OCI-LY3 (cell line): Measurements from ENCODE around the gene STK33.

Experiments used
- H2AFZ ChIP-seq: fragments of 200-600, 300-600 bp; shearing (Covaris generic); 2 replicates; pipeline ENCODE4 v1.6.0; 2014; ENCODE audit warnings: antibody characterized with exemption, low read depth, low read length
- H3K27ac ChIP-seq: fragments of 200-600, 300-600 bp; sonication (generic); 2 replicates; pipeline ENCODE4 v1.5.1; 2014; ENCODE audit warnings: mild to moderate bottlenecking, low read length, moderate library complexity, mixed read lengths
- H3K27me3 ChIP-seq: fragments of 200-600, 300-600 bp; sonication (generic); 2 replicates; pipeline ENCODE4 v1.6.1; 2014; ENCODE audit warnings: low read depth, low read length, mixed read lengths
- H3K36me3 ChIP-seq: fragments of 200-600, 300-600 bp; sonication (generic); replicated peaks from 2 replicates; pipeline ENCODE3; 2014; ENCODE audit warnings: low read depth, low read length, mixed read lengths
- H3K4me1 ChIP-seq: fragments of 300-600, 200-600 bp; sonication (generic); 2 replicates; pipeline ENCODE4 v1.6.1; 2014; ENCODE audit warnings: low read length, mixed read lengths
- H3K4me2 ChIP-seq: fragments of 200-600, 300-600 bp; sonication (generic); 2 replicates; pipeline ENCODE4 v1.6.1; 2014; ENCODE audit warnings: low read length, mixed read lengths
- H3K4me3 ChIP-seq: fragments of 300-600, 200-600 bp; sonication (generic); 2 replicates; pipeline ENCODE4 v1.5.1; 2014; ENCODE audit warnings: antibody characterized with exemption, mild to moderate bottlenecking, low read length, moderate library complexity
- H3K79me2 ChIP-seq: fragments of 300-600, 200-600 bp; shearing (Covaris generic); 2 replicates; pipeline ENCODE4 v1.6.1; 2014; ENCODE audit warnings: mild to moderate bottlenecking, low read length, mixed read lengths
- H3K9ac ChIP-seq: fragments of 300-600, 200-600 bp; shearing (Covaris generic); 2 replicates; pipeline ENCODE4 v1.6.0; 2014; ENCODE audit warnings: mild to moderate bottlenecking, low read length, moderate library complexity
- H3K9me3 ChIP-seq: fragments of 200-600, 300-600 bp; shearing (Covaris generic); 2 replicates; pipeline ENCODE4 v1.6.1; 2014; ENCODE audit warnings: low read length, mixed read lengths; ENCODE audit not compliant: insufficient read depth
- H4K20me1 ChIP-seq: fragments of 200-600, 300-600 bp; sonication (generic); 2 replicates; pipeline ENCODE4 v1.6.1; 2016; ENCODE audit warnings: low read length, mixed read lengths; ENCODE audit not compliant: insufficient read depth
- EZH2phosphoT487 ChIP-seq: fragments of 200-600 bp; shearing (Covaris generic); IDR thresholded peaks from 2 replicates; pipeline ENCODE4 v1.6.1; 2018; ENCODE audit warnings: antibody characterized with exemption, mixed run types, low read depth
- TF ChIP-seq, protein P1 (sequence below): fragments of 200-600, 300-600 bp; sonication (generic); IDR thresholded peaks from 2 replicates; pipeline ENCODE4 v1.5.1; 2014; ENCODE audit warnings: antibody characterized with exemption, low read length, low read depth

Gene STK33

DNA sequence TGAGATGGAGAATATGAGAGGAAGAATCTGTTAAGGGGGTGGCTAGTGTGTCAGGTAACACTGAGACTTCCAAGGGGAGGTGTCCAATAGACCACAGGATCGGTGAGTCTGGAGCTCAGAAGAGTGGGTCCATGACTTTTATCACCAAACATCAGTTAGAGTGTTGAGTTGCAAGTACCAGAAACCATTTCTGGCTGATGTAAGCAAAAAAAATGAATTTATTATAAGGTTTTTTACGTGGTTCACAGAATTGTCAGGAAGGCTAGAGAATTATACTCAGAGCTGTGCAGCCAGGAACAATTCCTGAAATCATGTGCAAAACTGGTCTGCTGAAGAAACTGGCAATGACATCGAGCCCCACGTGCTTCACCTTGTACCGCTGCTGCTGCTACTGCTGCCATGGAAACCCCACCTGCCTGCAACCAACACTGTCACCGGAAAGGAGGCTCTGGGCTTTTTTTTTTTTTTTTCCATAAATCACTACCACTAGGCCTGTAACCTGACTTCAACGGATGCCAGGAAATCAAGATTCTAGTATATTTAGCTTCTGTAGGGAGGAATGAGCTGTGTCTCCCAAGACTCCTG lies 16.6 kb upstream of the STK33 start:
- Histone ChIP-seq H3K4me2 (no peak overlapping the region), H3K4me3 (no peak overlapping the region), H3K79me2 (no peaks in the 10 kb centered on the region), H3K4me1 (no peaks in the 10 kb centered on the region), H3K27me3 (no peaks in the 10 kb centered on the region), H3K27ac (no peak overlapping the region), H3K9ac (no peak overlapping the region), H3K36me3 (no peaks in the 10 kb centered on the region), H2AFZ (no peak overlapping the region), H3K9me3 (no peaks in the 10 kb centered on the region), H4K20me1 (no peaks in the 10 kb centered on the region)
- TF ChIP-seq, protein P1, sequence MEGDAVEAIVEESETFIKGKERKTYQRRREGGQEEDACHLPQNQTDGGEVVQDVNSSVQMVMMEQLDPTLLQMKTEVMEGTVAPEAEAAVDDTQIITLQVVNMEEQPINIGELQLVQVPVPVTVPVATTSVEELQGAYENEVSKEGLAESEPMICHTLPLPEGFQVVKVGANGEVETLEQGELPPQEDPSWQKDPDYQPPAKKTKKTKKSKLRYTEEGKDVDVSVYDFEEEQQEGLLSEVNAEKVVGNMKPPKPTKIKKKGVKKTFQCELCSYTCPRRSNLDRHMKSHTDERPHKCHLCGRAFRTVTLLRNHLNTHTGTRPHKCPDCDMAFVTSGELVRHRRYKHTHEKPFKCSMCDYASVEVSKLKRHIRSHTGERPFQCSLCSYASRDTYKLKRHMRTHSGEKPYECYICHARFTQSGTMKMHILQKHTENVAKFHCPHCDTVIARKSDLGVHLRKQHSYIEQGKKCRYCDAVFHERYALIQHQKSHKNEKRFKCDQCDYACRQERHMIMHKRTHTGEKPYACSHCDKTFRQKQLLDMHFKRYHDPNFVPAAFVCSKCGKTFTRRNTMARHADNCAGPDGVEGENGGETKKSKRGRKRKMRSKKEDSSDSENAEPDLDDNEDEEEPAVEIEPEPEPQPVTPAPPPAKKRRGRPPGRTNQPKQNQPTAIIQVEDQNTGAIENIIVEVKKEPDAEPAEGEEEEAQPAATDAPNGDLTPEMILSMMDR, result no peak
- TF ChIP-seq EZH2phosphoT487, result no peak

DNA sequence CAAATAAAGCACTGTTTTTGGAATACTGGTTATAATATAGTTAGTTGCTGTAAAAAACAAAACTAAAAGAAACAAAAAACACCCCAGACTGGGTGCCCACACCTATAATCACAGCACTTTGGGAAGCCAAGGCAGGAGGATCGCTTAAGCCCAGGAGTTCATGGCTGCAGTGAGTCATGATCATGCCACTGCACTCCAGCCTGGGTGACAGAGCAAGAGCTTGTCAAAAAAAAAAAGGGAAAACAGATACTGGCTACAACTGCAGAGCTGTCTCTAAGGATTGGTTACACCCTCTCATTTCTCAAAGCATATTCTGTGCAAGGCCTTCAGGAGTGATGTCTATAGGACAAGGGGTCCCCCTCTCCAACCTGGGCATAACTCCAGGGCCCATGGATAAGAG lies 14.6 kb upstream of the STK33 start:
- TF ChIP-seq EZH2phosphoT487, result no peak
- TF ChIP-seq, protein P1, result no peak
- Histone ChIP-seq H3K27me3 (peaks cover 6% of the 10 kb centered on the region), H3K4me2 (no peak overlapping the region), H3K27ac (no peak overlapping the region), H3K4me1 (peaks cover 8% of the 10 kb centered on the region), H2AFZ (no peak overlapping the region), H3K9ac (no peak overlapping the region), H3K36me3 (no peaks in the 10 kb centered on the region), H3K4me3 (no peak overlapping the region), H4K20me1 (no peaks in the 10 kb centered on the region), H3K79me2 (no peaks in the 10 kb centered on the region), H3K9me3 (no peaks in the 10 kb centered on the region)

DNA sequence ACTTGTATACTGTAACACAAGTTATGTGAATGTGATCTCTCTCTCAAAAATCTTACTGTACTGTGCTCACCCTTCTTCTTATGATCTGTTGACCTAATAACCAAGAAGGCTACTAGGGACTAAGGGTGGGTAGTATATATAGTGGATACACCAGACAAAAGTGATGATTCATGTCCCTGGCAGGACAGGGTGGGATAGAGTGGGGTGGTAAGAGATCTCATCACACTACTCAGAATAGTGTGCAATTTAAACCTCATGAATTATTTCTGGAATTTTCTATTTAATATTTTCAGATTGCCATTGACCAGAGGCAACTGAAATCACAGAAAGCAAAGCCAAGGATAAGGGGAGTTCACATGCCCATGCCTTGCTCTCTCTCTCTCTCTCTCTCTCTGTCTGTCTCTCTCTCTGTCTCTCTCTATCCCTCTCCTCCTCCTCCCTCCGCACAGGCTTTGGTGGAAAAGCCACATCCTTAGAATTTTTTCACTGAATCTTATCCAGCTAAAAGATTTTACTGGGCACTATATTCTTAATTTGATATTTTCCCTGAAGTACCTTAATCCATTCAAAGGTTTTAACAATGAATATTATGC lies 12.0 kb upstream of the STK33 start:
- H3K27ac ChIP-seq, result no peak overlapping the region
- H3K9ac ChIP-seq, result no peak overlapping the region
- peaks cover 6% of the 10 kb centered on the region for H3K27me3 ChIP-seq
- peaks cover 10% of the 10 kb centered on the region for H3K4me1 ChIP-seq
- H4K20me1 ChIP-seq, result no peaks in the 10 kb centered on the region
- no peaks in the 10 kb centered on the region for H3K36me3 ChIP-seq
- TF ChIP-seq EZH2phosphoT487, result no peak
- TF ChIP-seq, protein P1, result no peak
- no peak overlapping the region for H3K4me3 ChIP-seq
- H3K4me2 ChIP-seq, result no peak overlapping the region
- H3K9me3 ChIP-seq, result no peaks in the 10 kb centered on the region
- H2AFZ ChIP-seq, result no peak overlapping the region
- H3K79me2 ChIP-seq, result no peaks in the 10 kb centered on the region

DNA sequence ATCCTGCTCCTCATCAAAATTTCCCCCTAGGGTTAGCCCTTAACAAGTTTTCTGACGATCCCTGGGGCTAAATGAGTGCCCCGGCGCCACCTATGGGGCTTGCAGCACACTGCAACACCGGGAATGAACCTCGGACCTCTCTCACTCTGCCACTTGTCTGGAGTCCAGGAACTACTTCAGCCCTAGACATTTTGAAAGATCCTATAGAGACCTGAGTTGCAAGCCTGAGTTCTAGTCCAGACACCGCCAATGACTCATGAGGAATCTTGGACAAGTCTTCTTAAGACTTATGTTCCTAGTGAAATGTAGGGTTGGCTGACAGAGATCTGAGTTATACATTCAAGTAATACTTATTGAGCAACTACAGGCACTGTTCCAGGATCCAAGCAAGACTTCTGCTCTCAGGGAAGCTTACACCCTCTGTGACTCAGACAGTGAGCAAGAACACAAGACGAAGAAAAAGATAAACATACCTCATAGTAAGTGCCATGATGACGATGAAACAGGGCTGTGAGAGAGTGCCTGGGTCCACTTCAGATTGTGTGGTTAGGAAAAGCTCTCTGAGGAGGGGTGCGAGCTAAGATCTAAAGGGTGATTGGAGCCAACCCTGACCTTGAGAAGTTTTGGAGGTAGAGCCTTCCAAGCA lies 10.2 kb upstream of the STK33 start:
- Histone ChIP-seq H3K27me3 (peaks cover 6% of the 10 kb centered on the region), H3K79me2 (no peaks in the 10 kb centered on the region), H3K36me3 (no peaks in the 10 kb centered on the region), H3K4me1 (peaks cover 10% of the 10 kb centered on the region), H3K4me3 (peak overlapping the region; percentile 27), H4K20me1 (no peaks in the 10 kb centered on the region), H3K9ac (no peak overlapping the region), H3K9me3 (no peaks in the 10 kb centered on the region), H3K4me2 (peak overlapping the region; percentile 64), H2AFZ (peak overlapping the region; percentile 69), H3K27ac (no peak overlapping the region)
- TF ChIP-seq EZH2phosphoT487, result no peak
- TF ChIP-seq, protein P1, result peak; percentile 84
